ENCODE data around the gene GARNL3. TPM values are rescaled to one million over a fixed set of nuclear protein-coding genes. Genes with fewer than 3 reads are reported as not detected.
A peak's percentile ranks its signal among the peaks of the same experiment; 100 is the strongest.

Gene GARNL3
- total and polyA plus RNA-seq, 2 experiments from 2014 or later: 8.7 to 21.9 TPM

- H3K27ac Mint-ChIP-seq: peak overlapping the region; percentile 22
- no peaks in the 10 kb centered on the region; the same call in 1 of the 2 replicates for H4K20me1 ChIP-seq (replicated peaks; ENCODE audit: insufficient read depth)
- no peak overlapping the region for H3K4me2 ChIP-seq
- H3K36me3 Mint-ChIP-seq (ENCODE audit: low read depth): no peaks in the 10 kb centered on the region
- no peaks in the 10 kb centered on the region for H3K4me1 Mint-ChIP-seq
- no peaks in the 10 kb centered on the region for H3K79me2 ChIP-seq (replicated peaks; ENCODE audit: insufficient read depth)
- H3K4me1 ChIP-seq (ENCODE audit: insufficient read depth): no peaks in the 10 kb centered on the region
- H3K27me3 Mint-ChIP-seq (ENCODE audit: insufficient read depth, low read depth, poor library complexity): no peaks in the 10 kb centered on the region
- ATAC-seq (no peak), DNase-seq (ENCODE audit: low spot score) (no peak)
- H3K27ac ChIP-seq (ENCODE audit: low read depth): no peak overlapping the region
- TF ChIP-seq ZNF462 (CRISPR knock-in tag; IDR thresholded peaks at IDR 0.05) (no peak), CTCF (conservative IDR thresholded peaks at IDR 0.05; ENCODE audit: low read depth in 2 of 2) (no peak), CREB1 (CRISPR knock-in tag; IDR thresholded peaks at IDR 0.05; ENCODE audit: low read depth) (no peak), EZH2 (IDR thresholded peaks at IDR 0.05; ENCODE audit: low read depth, unreplicated experiment) (no peak), NANOG (IDR thresholded peaks at IDR 0.05; ENCODE audit: borderline replicate concordance) (no peak), REST (IDR thresholded peaks at IDR 0.05; ENCODE audit: unreplicated experiment) (no peak), JUNB (IDR thresholded peaks at IDR 0.05; ENCODE audit: unreplicated experiment) (no peak), POLR2AphosphoS5 (IDR thresholded peaks at IDR 0.05; ENCODE audit: low read depth) (no peak)
- H3K27me3 ChIP-seq (ENCODE audit: insufficient read depth): no peaks in the 10 kb centered on the region
- no peaks in the 10 kb centered on the region for H3K9me3 Mint-ChIP-seq
- H3K9me2 ChIP-seq (ENCODE audit: insufficient read depth): no peaks in the 10 kb centered on the region
- no peak overlapping the region for H3K4me3 ChIP-seq
- H3K36me3 ChIP-seq (ENCODE audit: insufficient read depth): no peaks in the 10 kb centered on the region
- H3K4me3 Mint-ChIP-seq: no peak overlapping the region
- H3F3A ChIP-seq (replicated peaks; ENCODE audit: low read depth): no peaks in the 10 kb centered on the region
- H2AFZ ChIP-seq: no peak overlapping the region
These were observed 68.9 kb downstream of the GARNL3 start for GRCh38 chr9:127333221-127334064.
